ENCODE data around the gene RAB7A. TPM values are rescaled to one million over a fixed set of nuclear protein-coding genes. Genes with fewer than 3 reads are reported as not detected.

RAB7A gene
- total and polyA plus RNA-seq, 4 donors = 127 to 271 (median 209) TPM

- DNase-seq (no peak), ATAC-seq (ENCODE audit: insufficient read depth, low FRiP score) (no peak)
- H3K27me3 ChIP-seq (ENCODE audit: control insufficient read depth in 3 of 3, insufficient read depth in 3 of 3, low read length in 2 of 3) = no peaks in the 10 kb centered on the region
- peak overlapping the region in 1 of 2 donors; percentile 40 for H3K27ac ChIP-seq (ENCODE audit: low read depth in 1 of 2, low read length in 1 of 2)
- no peak overlapping the region for H3K9ac ChIP-seq (ENCODE audit: insufficient read depth in 1 of 2, low read length in 2 of 2)
- H3K36me3 ChIP-seq (ENCODE audit: control insufficient read depth in 4 of 4, insufficient read depth in 4 of 4, low read length in 4 of 4) = peaks cover 0 to 6% (median 4%) of the 10 kb centered on the region in 4 donors
- no peak overlapping the region for H3K4me3 ChIP-seq
- peaks cover 0 to 51% (median 5%) of the 10 kb centered on the region in 5 donors for H3K4me1 ChIP-seq (ENCODE audit: control insufficient read depth in 5 of 5, insufficient read depth in 5 of 5, low read length in 5 of 5)
- H3K9me3 ChIP-seq (ENCODE audit: control insufficient read depth in 4 of 4, insufficient read depth in 3 of 4, low read length in 3 of 4) = no peaks in the 10 kb centered on the region
- TF ChIP-seq CTCF (IDR thresholded peaks at IDR 0.05; ENCODE audit: control extremely low read depth, extremely low read depth) = no peak
These were observed 9.3 kb downstream of the RAB7A start for GRCh38 chr3:128735287-128735686.

GRCh38 chr3:128735884-128736283 lies 9.9 kb downstream of the RAB7A start:
- 62 to 75% methylated on average over 2 of the region's 2 CpGs for WGBS, 2 donors
- Histone ChIP-seq H3K4me1 (ENCODE audit: control insufficient read depth in 5 of 5, insufficient read depth in 5 of 5, low read length in 5 of 5) (peaks cover 0 to 45% (median 2%) of the 10 kb centered on the region in 5 donors), H3K9me3 (ENCODE audit: control insufficient read depth in 4 of 4, insufficient read depth in 3 of 4, low read length in 3 of 4) (no peaks in the 10 kb centered on the region), H3K36me3 (ENCODE audit: control insufficient read depth in 4 of 4, insufficient read depth in 4 of 4, low read length in 4 of 4) (peaks cover 0 to 6% (median 4%) of the 10 kb centered on the region in 4 donors), H3K9ac (ENCODE audit: insufficient read depth in 1 of 2, low read length in 2 of 2) (no peak overlapping the region), H3K4me3 (no peak overlapping the region), H3K27ac (ENCODE audit: low read depth in 1 of 2, low read length in 1 of 2) (no peak overlapping the region), H3K27me3 (ENCODE audit: control insufficient read depth in 3 of 3, insufficient read depth in 3 of 3, low read length in 2 of 3) (no peaks in the 10 kb centered on the region)
- TF ChIP-seq CTCF (IDR thresholded peaks at IDR 0.05; ENCODE audit: control extremely low read depth, extremely low read depth) = no peak
- ATAC-seq (ENCODE audit: insufficient read depth, low FRiP score) (no peak), DNase-seq (no peak)

- no peak overlapping the region for H3K9ac ChIP-seq (ENCODE audit: insufficient read depth in 1 of 2, low read length in 2 of 2)
- H3K4me3 ChIP-seq = no peak overlapping the region
- no peak overlapping the region for H3K27ac ChIP-seq (ENCODE audit: low read depth in 1 of 2, low read length in 1 of 2)
- H3K27me3 ChIP-seq (ENCODE audit: control insufficient read depth in 3 of 3, insufficient read depth in 3 of 3, low read length in 2 of 3) = no peaks in the 10 kb centered on the region
- peaks cover 0 to 39% (median 0%) of the 10 kb centered on the region in 5 donors for H3K4me1 ChIP-seq (ENCODE audit: control insufficient read depth in 5 of 5, insufficient read depth in 5 of 5, low read length in 5 of 5)
- no peak for TF ChIP-seq CTCF (IDR thresholded peaks at IDR 0.05; ENCODE audit: control extremely low read depth, extremely low read depth)
- H3K9me3 ChIP-seq (ENCODE audit: control insufficient read depth in 4 of 4, insufficient read depth in 3 of 4, low read length in 3 of 4) = no peaks in the 10 kb centered on the region
- H3K36me3 ChIP-seq (ENCODE audit: control insufficient read depth in 4 of 4, insufficient read depth in 4 of 4, low read length in 4 of 4) = peaks cover 0 to 6% (median 5%) of the 10 kb centered on the region in 4 donors
- no peak for DNase-seq
- WGBS, 2 donors = 81 to 91% methylated on average over 3 of the region's 3 CpGs
- ATAC-seq (ENCODE audit: insufficient read depth, low FRiP score) = no peak
These were observed 10.6 kb downstream of the RAB7A start for GRCh38 chr3:128736601-128737000.

- no peak overlapping the region for H3K4me3 ChIP-seq
- peaks cover 8 to 33% (median 17%) of the 10 kb centered on the region in 4 donors for H3K36me3 ChIP-seq (ENCODE audit: control insufficient read depth in 4 of 4, insufficient read depth in 4 of 4, low read length in 4 of 4)
- ATAC-seq (ENCODE audit: insufficient read depth, low FRiP score) (no peak), DNase-seq (no peak)
- H3K27me3 ChIP-seq (ENCODE audit: control insufficient read depth in 3 of 3, insufficient read depth in 3 of 3, low read length in 2 of 3) = no peaks in the 10 kb centered on the region
- no peak overlapping the region for H3K9ac ChIP-seq (ENCODE audit: insufficient read depth in 1 of 2, low read length in 2 of 2)
- peaks cover 0 to 3% (median 0%) of the 10 kb centered on the region in 4 donors for H3K9me3 ChIP-seq (ENCODE audit: control insufficient read depth in 4 of 4, insufficient read depth in 3 of 4, low read length in 3 of 4)
- 93 to 100% methylated on average over 1 of the region's 1 CpG for WGBS, 2 donors
- H3K4me1 ChIP-seq (ENCODE audit: control insufficient read depth in 5 of 5, insufficient read depth in 5 of 5, low read length in 5 of 5) = peaks cover 0 to 9% (median 0%) of the 10 kb centered on the region in 5 donors
- no peak overlapping the region for H3K27ac ChIP-seq (ENCODE audit: low read depth in 1 of 2, low read length in 1 of 2)
- TF ChIP-seq CTCF (IDR thresholded peaks at IDR 0.05; ENCODE audit: control extremely low read depth, extremely low read depth) = no peak
These were observed 14.6 kb downstream of the RAB7A start for GRCh38 chr3:128740621-128741020.
